GM12801 (cell line): Measurements from ENCODE around the gene PBX1.

Source experiments
- TF ChIP-seq, protein P1 (sequence below): IDR thresholded peaks from one replicate; pipeline ENCODE4 v1.5.1; 2011; ENCODE audit warnings: control low read depth; ENCODE audit not compliant: insufficient read length; ENCODE audit errors: extremely low read depth

Gene PBX1

DNA sequence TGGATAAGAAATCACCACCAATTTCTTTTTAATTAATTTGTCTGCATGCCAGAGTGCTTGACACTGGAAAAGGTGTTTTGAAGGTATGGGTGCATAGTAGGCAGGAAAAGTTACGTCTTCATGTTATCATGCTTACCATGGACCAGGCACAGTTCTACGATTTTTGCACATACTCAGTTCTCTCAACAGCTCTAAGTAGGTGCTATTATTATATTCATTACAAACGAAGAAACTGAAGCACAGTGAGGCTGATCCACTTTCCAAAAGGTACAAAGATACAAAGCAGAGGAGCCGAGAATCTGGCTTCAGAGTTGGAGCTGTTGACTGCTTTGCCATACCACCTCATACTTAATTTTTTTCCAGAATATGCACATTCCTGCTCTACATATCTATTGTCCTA, 306.4 kb downstream of the PBX1 start:
- TF ChIP-seq, protein P1, sequence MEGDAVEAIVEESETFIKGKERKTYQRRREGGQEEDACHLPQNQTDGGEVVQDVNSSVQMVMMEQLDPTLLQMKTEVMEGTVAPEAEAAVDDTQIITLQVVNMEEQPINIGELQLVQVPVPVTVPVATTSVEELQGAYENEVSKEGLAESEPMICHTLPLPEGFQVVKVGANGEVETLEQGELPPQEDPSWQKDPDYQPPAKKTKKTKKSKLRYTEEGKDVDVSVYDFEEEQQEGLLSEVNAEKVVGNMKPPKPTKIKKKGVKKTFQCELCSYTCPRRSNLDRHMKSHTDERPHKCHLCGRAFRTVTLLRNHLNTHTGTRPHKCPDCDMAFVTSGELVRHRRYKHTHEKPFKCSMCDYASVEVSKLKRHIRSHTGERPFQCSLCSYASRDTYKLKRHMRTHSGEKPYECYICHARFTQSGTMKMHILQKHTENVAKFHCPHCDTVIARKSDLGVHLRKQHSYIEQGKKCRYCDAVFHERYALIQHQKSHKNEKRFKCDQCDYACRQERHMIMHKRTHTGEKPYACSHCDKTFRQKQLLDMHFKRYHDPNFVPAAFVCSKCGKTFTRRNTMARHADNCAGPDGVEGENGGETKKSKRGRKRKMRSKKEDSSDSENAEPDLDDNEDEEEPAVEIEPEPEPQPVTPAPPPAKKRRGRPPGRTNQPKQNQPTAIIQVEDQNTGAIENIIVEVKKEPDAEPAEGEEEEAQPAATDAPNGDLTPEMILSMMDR, result no peak

DNA sequence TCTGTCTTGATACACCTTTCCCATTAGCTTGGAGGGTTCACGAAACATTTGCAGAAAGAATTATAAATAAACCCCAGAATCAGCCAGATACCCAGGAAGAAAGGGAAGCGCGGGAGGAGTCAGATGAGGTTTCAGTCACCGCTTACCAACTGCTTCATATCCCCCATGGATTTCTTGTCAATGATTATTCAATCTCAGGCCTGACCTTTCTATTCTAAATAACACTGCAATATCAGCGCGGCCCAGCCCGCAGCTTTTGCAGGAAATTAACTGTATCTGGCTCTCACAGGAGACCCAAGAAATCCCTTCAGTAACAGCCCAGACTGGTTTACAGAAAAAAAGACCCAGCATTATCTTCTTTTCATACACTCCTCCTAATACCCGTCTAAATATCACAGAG, 308.6 kb downstream of the PBX1 start:
- TF ChIP-seq, protein P1, result no peak

DNA sequence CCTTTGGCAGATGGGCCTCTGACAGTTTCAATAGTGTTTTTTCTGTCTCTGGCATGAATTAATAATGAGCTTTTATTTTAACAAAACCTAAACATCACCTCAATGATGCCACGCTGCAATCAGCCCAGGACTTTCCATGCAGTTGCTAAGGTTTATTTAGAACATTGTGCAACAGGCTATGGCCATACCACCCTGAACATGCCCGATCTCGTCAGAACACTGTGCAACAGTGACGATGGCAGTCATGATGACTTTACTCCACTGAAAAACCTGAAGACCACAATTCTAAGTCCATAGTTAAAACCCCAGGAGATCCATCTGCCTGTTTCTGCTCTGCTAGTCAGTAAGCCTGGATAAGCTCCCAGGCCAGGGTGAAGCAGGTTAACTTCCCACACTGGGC, 310.0 kb downstream of the PBX1 start:
- TF ChIP-seq, protein P1, result no peak

DNA sequence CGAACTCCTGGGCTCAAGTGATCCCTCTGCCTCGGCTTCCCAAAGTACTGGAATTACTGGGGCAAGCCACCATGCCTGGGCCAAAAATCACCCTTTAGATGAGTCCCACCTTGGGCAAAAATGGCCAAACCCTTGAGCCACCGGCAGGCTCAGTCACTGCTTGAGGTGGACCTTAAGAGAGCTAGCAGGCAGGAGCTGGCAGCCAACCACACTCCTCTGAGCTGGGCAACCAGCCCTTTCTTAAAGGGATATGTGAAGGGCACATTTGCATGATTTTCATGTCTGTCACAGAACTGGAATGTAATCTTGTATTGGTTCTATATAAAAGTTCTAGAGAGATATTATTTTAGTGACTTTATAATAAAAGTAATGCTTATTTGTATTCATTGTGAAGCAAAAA, 316.5 kb downstream of the PBX1 start:
- TF ChIP-seq, protein P1, result no peak

DNA sequence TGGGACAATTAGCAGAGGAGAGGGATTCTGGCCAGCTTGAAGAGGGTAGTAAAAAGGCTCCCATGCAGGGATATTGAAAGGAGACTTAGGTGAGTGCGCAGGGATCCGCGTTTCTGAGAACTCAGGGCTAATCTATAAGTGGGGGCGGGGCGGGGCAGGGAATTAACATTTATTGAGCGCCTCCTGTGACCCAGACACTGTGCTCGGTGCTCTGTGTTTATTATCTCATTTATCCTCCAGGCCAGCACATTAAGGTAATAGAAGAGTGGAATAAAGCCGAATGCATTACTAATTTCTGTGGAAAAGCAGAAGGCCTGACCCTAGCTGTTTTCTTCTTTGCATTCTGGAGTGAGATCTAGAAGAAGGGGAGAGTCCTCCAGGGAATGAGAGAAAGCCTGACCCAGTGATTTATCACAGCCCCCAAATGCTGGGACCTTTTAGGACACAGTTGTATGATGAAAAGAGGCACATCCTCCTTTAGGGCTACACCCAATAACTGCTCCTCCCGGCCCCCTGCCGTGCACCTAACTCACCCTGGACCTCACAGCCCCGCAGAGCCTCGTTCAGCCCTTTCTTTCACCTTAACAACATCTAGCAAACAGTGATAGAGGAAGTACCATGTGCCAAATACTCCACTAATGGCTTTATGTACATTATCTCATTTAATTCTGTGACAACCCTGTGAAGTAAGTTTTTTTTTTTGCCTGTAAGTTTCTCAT, 317.6 kb downstream of the PBX1 start:
- TF ChIP-seq, protein P1, result no peak

DNA sequence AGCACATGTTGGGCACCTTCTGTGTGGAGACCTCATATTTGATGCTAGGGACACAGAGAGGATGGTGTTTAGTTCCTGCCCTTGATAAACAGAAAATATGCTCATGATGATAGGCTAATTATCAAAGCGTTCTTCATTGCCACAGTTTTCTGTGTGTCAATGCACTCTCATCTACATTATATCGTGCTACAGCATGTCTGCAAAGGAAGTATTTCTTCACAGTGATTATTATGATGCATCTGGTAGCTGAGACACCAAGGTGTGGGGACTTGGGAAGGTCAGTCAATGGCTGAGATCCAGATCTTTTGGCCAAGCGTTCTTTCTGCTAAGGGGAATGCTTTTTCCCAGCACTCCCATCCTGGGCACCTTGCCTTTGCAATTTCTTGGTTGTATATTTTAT, 321.2 kb downstream of the PBX1 start:
- TF ChIP-seq, protein P1, result no peak

DNA sequence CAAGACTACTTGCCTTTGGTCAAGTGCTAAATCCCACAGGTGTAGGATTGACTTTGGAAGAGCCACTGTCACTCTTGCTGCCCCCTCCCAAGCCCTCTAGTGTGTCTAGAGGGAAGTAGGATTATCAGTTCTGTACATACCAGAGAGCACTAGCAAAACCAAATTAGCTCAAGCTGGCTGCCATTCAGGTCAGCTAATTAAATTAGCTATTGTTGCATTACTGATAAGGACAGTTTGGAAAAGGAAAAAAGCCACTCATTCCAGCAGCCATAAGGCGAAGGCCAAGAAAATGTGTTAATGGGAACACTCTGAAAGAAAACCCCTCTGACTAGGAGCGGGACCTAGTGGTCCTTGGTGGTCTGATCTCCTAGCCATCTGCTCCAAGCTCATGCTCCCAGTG, 321.7 kb downstream of the PBX1 start:
- TF ChIP-seq, protein P1, result no peak
